ENCODE data around the gene SMAP2. TPM values are rescaled to one million over a fixed set of nuclear protein-coding genes. Genes with fewer than 3 reads are reported as not detected.
A peak's percentile ranks its signal among the peaks of the same experiment; 100 is the strongest.
"Not testable (repeated sequence)": the region's sequence is repeated elsewhere in the genome, so short reads cannot be mapped to it uniquely, and the experiment has no call there.

SMAP2 gene
- total RNA-seq, 2 experiments from 2014 or later: 204 to 209 TPM

- ChIA-PET CTCF (interaction anchor here (0.6 to 9.1 kb wide), 78 partner anchors 9 to 420 kb away, joined by 3 to 331 read pairs (median 6); partner anchors contain the start of genes COL9A2, PPT1, RLF and SMAP2), POLR2A (interaction anchor here (0.7 to 1.5 kb wide), 5 partner anchors 14 to 280 kb away, joined by 3 to 4 read pairs (median 3); no protein-coding TSS in a partner anchor)
- Mint-ChIP-seq H3K36me3 (ENCODE audit: low read depth) (peaks cover 6% of the 10 kb centered on the region), H3K27me3 (no peaks in the 10 kb centered on the region), H3K9me3 (no peaks in the 10 kb centered on the region), H3K4me3 (no peak overlapping the region), H3K4me1 (ENCODE audit: low read depth) (peaks cover 48% of the 10 kb centered on the region), H3K27ac (no peak overlapping the region)
- no peak for DNase-seq
- intact Hi-C loops (cut with micrococcal nuclease): loop anchor here (2.0 kb wide), 3 partner anchors 65 to 195 kb away; no protein-coding TSS in a partner anchor
- TF ChIP-seq CTCF (IDR thresholded peaks at IDR 0.05): no peak
- ATAC-seq: no peak
These were observed 33.9 kb upstream of the SMAP2 start for GRCh38 chr1:40339420-40340323.

GRCh38 chr1:40341491-40342380, 31.8 kb upstream of the SMAP2 start:
- peak overlapping the region; percentile 15 for H3K4me3 Mint-ChIP-seq
- peaks cover 6% of the 10 kb centered on the region for H3K36me3 Mint-ChIP-seq (ENCODE audit: low read depth)
- H3K4me1 Mint-ChIP-seq (ENCODE audit: low read depth): peaks cover 54% of the 10 kb centered on the region
- no peak for TF ChIP-seq CTCF (IDR thresholded peaks at IDR 0.05)
- ChIA-PET CTCF (interaction anchor here (0.7 to 9.1 kb wide), 23 partner anchors 11 to 263 kb away, joined by 3 to 331 read pairs (median 6); partner anchors contain the start of genes COL9A2 and SMAP2), POLR2A (interaction anchor here (0.6 to 2.7 kb wide), 15 partner anchors 10 to 300 kb away, joined by 3 to 14 read pairs (median 4); partner anchors contain the start of gene ZFP69B)
- peak overlapping the region; percentile 91 for H3K27ac Mint-ChIP-seq
- DNase-seq: peak; percentile 47
- H3K27me3 Mint-ChIP-seq: no peaks in the 10 kb centered on the region
- ATAC-seq: peak; percentile 47
- intact Hi-C loops (cut with micrococcal nuclease): no loop called here
- no peaks in the 10 kb centered on the region for H3K9me3 Mint-ChIP-seq

GRCh38 chr1:40342381-40342717, 31.2 kb upstream of the SMAP2 start:
- peaks cover 54% of the 10 kb centered on the region for H3K4me1 Mint-ChIP-seq (ENCODE audit: low read depth)
- H3K27me3 Mint-ChIP-seq; H3K36me3 Mint-ChIP-seq (ENCODE audit: low read depth); ATAC-seq; H3K9me3 Mint-ChIP-seq; intact Hi-C loops (cut with micrococcal nuclease); DNase-seq: not testable (repeated sequence)
- ChIA-PET POLR2A (interaction anchor here (0.6 to 2.7 kb wide), 9 partner anchors 12 to 301 kb away, joined by 3 to 14 read pairs (median 4); partner anchors contain the start of gene ZFP69B), CTCF (interaction anchor here (0.8 to 9.1 kb wide), 16 partner anchors 11 to 258 kb away, joined by 3 to 331 read pairs (median 6); partner anchors contain the start of gene SMAP2)
- peak overlapping the region; percentile 15 for H3K4me3 Mint-ChIP-seq
- H3K27ac Mint-ChIP-seq: peak overlapping the region; percentile 91

GRCh38 chr1:40344597-40344996, 28.9 kb upstream of the SMAP2 start:
- H3K36me3 Mint-ChIP-seq (ENCODE audit: low read depth): peaks cover 6% of the 10 kb centered on the region
- DNase-seq (peak; percentile 55), ATAC-seq (peak; percentile 61)
- ChIA-PET POLR2A (interaction anchor here (0.6 to 1.9 kb wide), 6 partner anchors 9 to 41 kb away, joined by 3 to 5 read pairs (median 4); no protein-coding TSS in a partner anchor), CTCF (interaction anchor here (0.6 to 2.6 kb wide), 10 partner anchors 8 to 201 kb away, joined by 3 to 11 read pairs (median 4); partner anchors contain the start of gene COL9A2)
- intact Hi-C loops (cut with micrococcal nuclease): no loop called here
- peak overlapping the region; percentile 51 for H3K4me3 Mint-ChIP-seq
- TF ChIP-seq CTCF (IDR thresholded peaks at IDR 0.05): no peak
- H3K27me3 Mint-ChIP-seq: no peaks in the 10 kb centered on the region
- H3K4me1 Mint-ChIP-seq (ENCODE audit: low read depth): peaks cover 45% of the 10 kb centered on the region
- peak overlapping the region; percentile 16 for H3K27ac Mint-ChIP-seq
- no peaks in the 10 kb centered on the region for H3K9me3 Mint-ChIP-seq

- H3K4me1 Mint-ChIP-seq (ENCODE audit: low read depth): peaks cover 2% of the 10 kb centered on the region
- no peaks in the 10 kb centered on the region for H3K36me3 Mint-ChIP-seq (ENCODE audit: low read depth)
- H3K27me3 Mint-ChIP-seq: no peaks in the 10 kb centered on the region
- H3K9me3 Mint-ChIP-seq: no peaks in the 10 kb centered on the region
- ChIA-PET CTCF (no interaction called here), POLR2A (no interaction called here)
- DNase-seq (no peak), ATAC-seq (no peak)
- intact Hi-C loops (cut with micrococcal nuclease): no loop called here
- no peak overlapping the region for H3K27ac Mint-ChIP-seq
- H3K4me3 Mint-ChIP-seq: no peak overlapping the region
- no peak for TF ChIP-seq CTCF (IDR thresholded peaks at IDR 0.05)
These were observed 23.1 kb upstream of the SMAP2 start for GRCh38 chr1:40350391-40350790.

Measured in activated CD8-positive, alpha-beta T cell treated with anti-CD3 and anti-CD28 coated beads for 36 hours (primary cell).